GM21619 (cell line): ENCODE data around the gene OBSCN.

Experiments
- ATAC-seq: cut with Tn5 transposase; IDR thresholded peaks from one replicate; pipeline ENCODE4 v1.9.1; 2021; ENCODE audit not compliant: unreplicated experiment

The OBSCN gene

DNA sequence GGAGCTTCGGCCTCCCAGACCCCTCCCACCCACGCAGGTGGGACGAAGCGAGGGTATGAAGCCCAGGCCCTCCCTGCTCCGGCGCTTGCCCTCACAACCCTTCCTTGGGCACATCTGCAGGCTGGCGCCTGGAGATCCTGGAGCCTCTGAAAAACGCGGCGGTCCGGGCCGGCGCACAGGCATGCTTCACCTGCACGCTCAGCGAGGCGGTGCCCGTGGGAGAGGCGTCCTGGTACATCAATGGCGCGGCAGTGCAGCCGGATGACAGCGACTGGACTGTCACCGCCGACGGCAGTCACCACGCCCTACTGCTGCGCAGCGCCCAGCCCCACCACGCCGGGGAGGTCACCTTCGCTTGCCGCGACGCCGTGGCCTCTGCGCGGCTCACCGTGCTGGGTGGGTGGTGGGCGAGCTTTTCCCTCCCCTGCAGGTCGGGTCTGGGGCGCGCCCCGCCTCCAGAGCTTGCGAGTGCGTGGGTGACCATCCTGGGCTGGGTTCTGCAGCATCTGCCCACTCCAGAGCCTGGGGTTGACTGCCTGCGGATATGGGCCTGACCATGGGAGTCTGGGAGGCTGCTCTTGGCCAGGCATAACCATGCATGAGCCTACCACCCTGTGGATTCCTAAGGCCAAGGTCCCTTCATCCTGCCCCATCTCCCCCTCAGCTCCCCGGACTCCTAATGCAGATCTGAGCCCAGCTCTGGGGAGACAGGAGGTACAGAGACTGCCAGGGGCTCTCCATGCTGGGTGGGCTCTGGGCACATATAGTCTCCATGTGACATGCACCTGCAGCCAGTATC, 108.9 kb downstream of the OBSCN start:
- no peak for ATAC-seq

GRCh38 chr1:228317411-228317828, 109.6 kb downstream of the OBSCN start:
- ATAC-seq: no peak

DNA sequence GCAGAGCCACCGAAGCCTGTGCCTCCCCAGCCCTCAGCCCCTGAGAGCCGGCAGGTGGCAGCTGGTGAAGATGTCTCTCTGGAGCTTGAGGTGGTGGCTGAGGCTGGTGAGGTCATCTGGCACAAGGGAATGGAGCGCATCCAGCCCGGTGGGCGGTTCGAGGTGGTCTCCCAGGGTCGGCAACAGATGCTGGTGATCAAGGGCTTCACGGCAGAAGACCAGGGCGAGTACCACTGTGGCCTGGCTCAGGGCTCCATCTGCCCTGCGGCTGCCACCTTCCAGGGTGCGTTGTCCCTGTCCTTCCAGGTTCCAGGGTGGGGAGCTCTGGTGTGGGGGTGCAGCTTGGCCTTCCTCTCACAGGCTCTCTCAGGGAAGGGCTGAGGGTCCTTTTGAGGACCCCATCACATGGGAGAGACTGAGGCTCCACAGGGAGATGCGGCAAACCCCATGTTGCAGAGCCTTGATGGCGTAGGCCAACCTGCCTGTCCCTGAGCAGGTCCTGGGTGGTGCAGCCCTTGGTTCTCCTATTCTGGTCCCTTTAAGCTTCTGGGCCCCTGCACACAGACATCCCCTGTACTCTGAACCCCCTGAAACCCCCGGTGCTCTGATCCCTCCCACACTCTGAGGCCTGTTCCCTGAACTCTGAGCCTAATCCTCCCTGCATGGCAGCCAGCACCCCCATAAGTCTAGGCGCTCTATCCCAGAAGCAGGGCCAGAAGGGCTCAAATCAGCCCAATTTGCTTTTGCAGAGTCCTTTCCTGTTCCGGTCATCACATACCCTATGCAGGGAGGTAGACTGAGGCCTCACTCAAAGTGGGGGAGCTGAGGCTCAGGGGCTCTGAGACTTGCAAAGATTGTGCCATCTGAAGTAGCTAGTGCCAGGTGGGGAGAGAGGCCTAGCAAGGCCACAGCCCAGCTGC, 110.3 kb downstream of the OBSCN start:
- no peak for ATAC-seq

GRCh38 chr1:228318823-228319241, 111.0 kb downstream of the OBSCN start:
- ATAC-seq: no peak

DNA sequence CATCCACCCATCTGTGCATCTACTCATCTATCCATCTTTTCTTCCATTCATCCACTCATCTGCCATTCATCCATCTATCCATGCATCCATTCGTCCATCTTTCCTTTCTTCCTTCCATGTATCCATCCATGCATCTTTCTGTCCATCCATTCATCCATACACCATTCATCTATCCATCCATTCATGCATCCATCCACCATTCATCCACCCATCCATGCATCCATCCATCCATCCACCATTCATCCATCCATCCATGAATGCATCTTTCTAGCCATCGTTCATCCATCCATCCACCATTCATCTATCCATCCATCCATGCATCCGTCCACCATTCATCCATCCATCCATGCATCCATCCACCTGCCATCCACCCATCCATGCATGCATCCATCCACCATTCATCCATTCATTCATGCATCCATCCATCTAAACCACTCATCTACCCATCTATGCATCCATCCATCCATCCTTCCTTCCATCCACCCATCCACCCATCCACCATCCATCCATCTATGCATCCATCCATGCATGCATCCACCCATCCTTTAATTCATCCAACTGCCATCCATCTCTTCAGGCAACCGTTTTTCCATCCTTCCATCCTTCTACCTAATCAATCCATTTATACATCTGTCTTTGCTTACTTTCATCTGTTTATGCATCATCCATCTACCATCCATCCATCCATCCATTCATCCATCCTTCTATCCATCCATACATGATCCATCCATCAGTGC, 111.7 kb downstream of the OBSCN start:
- no peak for ATAC-seq

- ATAC-seq: no peak
Observed at GRCh38 chr1:228320394-228320793, 112.5 kb downstream of the OBSCN start.

- no peak for ATAC-seq
Observed at GRCh38 chr1:228321435-228321834, 113.6 kb downstream of the OBSCN start.

DNA sequence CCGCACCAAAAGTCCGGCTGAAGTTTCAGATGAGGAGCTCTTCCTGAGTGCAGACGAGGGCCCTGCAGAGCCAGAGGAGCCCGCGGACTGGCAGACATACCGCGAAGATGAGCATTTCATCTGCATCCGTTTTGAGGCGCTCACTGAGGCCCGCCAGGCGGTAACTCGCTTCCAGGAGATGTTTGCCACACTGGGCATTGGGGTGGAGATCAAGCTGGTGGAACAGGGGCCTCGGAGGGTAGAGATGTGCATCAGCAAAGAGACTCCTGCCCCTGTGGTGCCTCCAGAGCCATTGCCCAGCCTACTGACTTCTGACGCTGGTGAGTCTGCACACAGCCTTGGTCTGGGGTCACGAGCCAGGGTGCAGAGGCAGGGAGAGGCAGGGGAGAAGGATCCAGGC, 114.1 kb downstream of the OBSCN start:
- ATAC-seq: no peak

GRCh38 chr1:228323401-228323800, 115.6 kb downstream of the OBSCN start:
- no peak for ATAC-seq

DNA sequence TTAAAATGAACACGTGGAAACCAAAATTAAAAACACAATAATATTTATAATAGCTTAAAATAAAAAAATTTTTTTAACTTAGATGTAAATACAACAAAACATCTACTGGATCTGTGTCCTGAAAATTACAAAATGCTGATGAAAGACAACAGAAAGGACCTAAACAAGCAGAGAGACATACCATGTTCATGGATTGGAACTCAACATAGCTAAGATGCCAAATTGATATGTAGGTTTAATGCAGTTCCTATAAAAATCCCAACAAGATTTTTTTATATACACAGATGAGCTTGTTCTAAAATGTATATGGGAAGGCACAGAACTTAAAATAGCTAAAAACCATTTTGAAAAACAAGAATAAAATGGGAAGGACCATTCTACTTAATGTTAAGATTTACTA, 117.4 kb downstream of the OBSCN start:
- no peak for ATAC-seq

DNA sequence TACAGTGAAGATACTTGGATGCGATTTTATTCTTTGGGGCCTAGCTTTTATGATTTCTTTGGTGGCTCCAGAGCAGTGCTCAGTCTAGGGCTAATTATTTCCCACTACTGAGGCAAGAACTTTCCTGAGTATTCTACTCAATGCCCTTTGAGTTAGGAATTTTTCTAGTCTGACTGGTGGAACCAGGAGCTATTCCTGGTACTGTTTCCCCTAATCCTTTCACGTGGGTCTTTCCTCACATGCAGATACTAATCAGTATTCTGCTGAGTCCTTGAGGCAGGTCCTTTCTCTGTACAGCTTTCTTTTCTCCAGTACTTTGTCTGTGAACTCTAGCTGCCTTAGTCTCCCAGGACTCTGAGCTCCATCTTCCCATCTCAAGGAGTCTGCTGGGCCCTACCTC, 122.0 kb downstream of the OBSCN start:
- no peak for ATAC-seq

DNA sequence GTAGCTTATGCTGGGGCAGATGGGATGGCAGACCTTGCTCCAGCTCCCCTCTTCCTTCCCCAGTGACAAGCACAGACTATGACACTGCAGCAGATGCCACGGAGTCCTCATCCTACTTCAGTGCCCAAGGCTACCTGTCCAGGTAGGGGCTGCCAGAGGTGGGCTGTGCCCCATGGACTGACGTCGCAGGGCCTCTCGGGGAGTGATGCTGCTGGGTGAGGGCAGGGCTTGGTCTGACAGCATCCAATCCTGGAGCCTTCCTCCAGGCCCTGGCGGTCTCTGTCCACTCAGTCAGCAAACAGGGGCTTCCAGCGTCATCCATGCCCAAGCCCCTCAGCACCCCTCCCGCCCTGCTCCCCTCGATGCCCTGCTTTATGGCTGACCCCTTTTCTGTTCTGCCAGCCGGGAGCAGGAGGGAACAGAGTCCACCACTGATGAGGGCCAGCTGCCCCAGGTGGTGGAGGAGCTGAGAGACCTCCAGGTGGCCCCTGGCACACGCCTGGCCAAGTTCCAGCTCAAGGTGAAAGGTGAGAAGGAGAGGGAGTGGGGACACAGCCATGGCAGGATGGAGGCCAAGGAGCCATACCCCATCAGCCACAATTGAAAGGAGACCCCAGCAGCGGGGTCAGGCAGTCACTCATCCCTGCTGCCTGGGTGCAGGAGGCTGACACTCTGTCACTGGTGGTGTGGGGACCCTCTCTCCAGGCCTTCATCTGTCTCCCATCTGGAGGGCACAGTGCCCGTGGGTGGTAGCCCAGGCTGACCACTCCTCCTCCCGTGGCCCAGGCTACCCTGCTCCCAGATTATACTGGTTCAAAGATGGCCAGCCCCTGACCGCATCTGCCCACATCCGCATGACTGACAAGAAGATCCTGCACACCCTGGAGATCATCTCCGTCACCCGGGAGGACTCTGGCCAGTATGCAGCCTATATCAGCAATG, 125.2 kb downstream of the OBSCN start:
- ATAC-seq: no peak

GRCh38 chr1:228333739-228334115, 125.9 kb downstream of the OBSCN start:
- no peak for ATAC-seq

GRCh38 chr1:228334226-228334935, 126.5 kb downstream of the OBSCN start:
- no peak for ATAC-seq

GRCh38 chr1:228334954-228335353, 127.1 kb downstream of the OBSCN start:
- no peak for ATAC-seq

DNA sequence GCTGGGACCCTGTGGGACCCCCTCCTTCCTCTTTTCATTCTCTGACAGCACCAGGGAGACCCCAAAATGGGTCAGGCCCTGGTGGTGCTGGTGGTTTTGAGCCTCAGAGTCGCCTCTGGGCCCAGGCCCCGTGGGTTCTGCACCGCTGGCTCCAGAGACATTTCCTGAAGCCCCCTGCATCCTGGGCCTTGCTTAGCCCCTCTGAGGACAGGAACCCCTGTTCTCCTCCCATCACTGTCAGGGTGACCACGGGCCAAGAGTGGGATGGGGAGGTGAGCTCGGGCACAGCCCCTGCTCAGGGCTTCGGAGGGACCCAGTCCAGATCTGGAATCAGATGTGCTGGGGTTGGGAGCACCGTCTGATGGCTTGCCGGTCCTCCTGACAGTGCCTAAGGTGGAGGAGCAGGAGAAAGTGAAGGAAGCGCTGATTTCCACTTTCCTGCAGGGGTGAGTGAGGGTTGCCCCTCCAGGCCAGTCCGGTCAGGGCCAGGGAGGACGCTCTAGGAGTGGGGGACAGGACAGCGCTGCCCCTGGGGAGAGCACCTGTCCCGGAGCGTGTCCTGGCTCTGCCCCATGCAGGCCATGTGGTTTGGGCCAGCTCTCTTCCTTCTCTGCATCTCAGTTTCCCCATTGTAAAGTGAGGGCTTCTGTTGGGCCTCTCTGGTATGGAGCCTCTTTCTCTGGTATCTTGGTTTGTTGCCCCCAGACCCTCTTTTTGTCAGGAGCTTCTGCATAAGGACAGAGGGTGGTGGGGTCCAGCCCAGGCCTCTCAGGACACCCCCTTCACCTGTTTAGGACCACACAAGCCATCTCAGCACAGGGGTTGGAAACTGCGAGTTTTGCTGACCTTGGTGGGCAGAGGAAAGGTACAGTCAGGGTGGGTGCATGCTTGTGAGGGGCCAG, 127.8 kb downstream of the OBSCN start:
- no peak for ATAC-seq

DNA sequence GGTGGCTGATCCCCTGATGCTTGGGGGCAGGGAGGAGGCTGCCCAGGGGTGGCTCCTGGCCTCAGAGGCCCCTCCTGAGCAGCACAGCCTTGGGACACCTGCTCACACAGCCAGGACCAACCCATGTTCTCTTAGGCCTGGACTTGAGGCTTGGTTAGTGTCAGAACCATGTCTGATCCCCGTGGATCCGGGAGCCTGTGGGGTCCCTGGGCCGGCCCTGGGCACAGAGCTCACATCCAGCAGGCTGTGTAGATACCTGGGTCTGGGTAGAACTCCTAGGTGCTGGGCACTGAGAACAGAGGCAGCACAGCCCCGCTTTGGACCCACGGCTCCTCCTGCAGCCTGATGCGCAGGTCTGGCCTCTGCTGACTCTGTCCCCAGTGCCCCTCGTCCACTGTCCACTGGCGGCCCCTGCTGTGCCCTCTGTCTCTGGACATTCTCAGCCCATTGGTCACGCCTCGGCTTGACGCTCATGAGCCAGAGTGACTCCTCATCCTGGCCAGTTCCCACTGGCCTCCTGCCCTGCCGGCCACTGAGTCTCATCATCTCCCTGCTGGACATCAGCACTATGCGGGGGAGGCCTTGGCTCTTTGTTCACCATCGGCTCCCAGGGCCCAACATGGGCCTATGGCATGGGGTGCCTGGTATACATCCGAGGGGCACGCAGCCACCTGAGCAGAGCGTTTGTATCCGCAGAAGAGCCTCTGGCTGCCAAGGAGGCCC, 128.6 kb downstream of the OBSCN start:
- no peak for ATAC-seq

GRCh38 chr1:228337031-228337564, 129.3 kb downstream of the OBSCN start:
- no peak for ATAC-seq
